ENCODE results near the gene SLC35A3.

SLC35A3 gene

DNA sequence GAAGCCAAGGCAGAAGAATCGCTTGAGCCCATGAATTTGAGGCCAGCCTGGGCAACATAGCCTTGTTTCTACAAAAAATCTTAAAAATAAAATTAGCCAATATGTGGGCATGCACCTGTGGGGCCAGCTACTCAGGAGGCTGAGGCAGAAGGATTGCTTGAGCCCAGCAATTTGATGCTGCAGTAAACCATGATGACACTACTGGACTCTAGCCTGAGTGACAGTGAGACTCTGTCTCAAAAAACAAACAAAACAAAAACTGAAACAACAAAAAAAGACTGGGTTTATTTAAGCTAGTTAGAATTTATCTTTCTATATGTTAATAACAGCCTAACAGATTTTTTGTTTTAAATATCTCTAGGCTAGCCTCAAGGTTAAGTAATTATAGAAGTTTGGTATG lies 57.4 kb downstream of the SLC35A3 start:
- in situ Hi-C loops (cut with MboI; ENCODE audit: low pct_unique_long_range_greater_than_20kb, low sequenced_read_pairs, unreplicated experiment): no loop called here
- DNase-seq (ENCODE audit: low spot score): no peak
- TF ChIP-seq, protein P1, sequence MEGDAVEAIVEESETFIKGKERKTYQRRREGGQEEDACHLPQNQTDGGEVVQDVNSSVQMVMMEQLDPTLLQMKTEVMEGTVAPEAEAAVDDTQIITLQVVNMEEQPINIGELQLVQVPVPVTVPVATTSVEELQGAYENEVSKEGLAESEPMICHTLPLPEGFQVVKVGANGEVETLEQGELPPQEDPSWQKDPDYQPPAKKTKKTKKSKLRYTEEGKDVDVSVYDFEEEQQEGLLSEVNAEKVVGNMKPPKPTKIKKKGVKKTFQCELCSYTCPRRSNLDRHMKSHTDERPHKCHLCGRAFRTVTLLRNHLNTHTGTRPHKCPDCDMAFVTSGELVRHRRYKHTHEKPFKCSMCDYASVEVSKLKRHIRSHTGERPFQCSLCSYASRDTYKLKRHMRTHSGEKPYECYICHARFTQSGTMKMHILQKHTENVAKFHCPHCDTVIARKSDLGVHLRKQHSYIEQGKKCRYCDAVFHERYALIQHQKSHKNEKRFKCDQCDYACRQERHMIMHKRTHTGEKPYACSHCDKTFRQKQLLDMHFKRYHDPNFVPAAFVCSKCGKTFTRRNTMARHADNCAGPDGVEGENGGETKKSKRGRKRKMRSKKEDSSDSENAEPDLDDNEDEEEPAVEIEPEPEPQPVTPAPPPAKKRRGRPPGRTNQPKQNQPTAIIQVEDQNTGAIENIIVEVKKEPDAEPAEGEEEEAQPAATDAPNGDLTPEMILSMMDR (IDR thresholded peaks at IDR 0.05; ENCODE audit: extremely low read depth, insufficient read depth, missing control alignments): no peak

DNA sequence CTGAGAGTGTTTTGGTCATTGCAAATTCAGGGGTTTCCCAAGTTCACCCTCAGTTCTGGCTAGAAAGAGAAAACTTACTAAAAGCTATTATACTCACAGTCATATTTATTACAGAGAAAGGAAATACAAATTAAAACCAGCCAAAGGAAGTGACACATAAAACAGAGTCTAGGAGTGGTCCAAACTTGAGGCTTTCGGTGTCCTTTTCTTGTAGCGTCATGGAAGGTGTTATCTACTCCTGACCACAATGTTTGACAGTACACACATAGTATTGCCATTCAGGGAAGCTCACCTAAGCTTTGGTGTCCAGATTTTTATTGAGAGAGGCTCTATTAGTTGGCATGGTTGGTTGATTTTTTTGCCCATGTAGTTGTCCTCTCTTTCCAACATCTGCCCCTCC lies 59.0 kb downstream of the SLC35A3 start:
- TF ChIP-seq, protein P1 (IDR thresholded peaks at IDR 0.05; ENCODE audit: extremely low read depth, insufficient read depth, missing control alignments): no peak
- in situ Hi-C loops (cut with MboI; ENCODE audit: low pct_unique_long_range_greater_than_20kb, low sequenced_read_pairs, unreplicated experiment): no loop called here
- DNase-seq (ENCODE audit: low spot score): no peak

DNA sequence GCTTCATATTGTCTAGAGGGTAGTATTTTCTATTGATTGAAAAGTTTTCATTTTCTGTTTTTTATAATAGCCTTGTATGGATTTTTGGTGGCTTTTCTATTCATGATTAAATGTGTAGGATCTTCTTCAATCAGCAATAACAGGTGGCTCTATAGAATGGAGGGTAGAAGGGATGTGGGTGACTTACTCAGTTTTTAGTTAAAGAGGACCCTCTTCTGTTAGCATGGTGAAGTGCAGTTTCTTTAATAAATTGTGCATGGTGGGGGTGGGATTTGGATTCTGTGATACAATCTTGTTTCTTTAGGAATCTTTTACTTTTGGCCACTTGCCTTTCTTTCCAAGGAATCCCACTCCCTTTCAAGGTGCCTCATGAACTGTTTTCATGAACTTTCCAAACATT lies 64.7 kb downstream of the SLC35A3 start:
- peak; percentile 42 for DNase-seq (ENCODE audit: low spot score)
- in situ Hi-C loops (cut with MboI; ENCODE audit: low pct_unique_long_range_greater_than_20kb, low sequenced_read_pairs, unreplicated experiment): loop anchor here (10.0 kb wide), 1 partner anchor 220 kb away; no protein-coding TSS in a partner anchor
- TF ChIP-seq, protein P1 (IDR thresholded peaks at IDR 0.05; ENCODE audit: extremely low read depth, insufficient read depth, missing control alignments): peak; percentile 52

DNA sequence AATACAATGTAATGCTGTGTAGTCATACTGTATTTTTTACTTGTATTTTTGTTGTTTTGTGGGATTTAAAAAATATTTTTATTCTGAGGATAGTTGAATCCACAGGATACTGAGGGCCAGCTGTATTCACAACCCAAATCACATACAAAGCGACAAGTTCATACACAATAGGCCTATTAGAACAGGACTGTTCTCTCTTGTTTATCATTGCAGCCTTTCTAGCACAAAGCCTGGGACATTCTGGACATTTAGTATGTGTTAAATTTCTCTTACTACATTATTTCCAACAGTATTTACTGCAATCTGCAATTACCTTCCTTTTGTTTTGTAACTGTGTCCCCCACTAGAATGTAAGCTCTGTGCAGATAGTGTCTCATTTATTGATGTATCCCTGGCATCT lies 65.4 kb downstream of the SLC35A3 start:
- TF ChIP-seq, protein P1 (IDR thresholded peaks at IDR 0.05; ENCODE audit: extremely low read depth, insufficient read depth, missing control alignments): no peak
- in situ Hi-C loops (cut with MboI; ENCODE audit: low pct_unique_long_range_greater_than_20kb, low sequenced_read_pairs, unreplicated experiment): loop anchor here (10.0 kb wide), 1 partner anchor 220 kb away; no protein-coding TSS in a partner anchor
- no peak for DNase-seq (ENCODE audit: low spot score)

DNA sequence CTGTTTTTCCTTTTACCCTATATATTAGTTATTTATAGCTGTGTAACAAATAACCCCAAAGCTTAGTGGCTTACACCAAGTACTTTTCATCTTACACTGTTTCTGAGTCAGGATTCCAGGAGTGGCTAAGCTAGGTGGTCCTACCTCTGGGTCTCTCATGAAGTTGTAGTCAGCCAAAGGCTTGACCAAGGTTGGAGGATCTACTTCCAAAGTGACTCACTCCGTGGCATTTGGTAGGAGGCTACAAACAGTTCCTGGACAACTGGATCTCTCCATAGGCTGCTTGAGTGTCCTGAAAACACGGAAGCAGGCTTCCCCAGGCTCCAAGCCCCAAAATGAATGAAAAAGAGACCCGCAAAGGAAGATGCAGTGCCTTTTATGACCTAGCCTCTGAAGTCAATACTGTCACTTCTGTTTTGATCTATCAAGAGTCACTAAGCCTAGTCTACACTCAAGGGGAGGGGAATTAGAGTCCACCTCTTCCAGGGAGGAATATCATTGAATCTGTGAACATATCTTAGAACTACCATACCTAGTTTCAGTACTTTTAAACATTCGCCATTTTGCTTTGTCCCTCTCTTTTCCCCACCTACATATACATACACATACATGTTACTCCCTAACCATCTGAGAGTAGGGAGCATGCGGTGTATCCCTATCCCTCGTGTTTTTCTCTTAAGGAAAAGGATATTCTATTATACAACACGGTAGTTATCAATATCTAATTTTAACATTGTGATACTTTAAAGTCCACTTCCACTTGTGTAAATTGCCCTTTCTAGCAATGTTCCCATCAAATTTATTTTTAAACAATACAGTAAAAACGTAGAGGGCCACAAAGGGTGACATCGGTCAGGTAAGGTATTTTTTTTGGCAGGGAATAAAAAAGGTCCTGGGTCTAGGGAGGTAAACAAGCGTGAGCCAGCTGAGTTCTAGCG lies 67.2 kb downstream of the SLC35A3 start:
- in situ Hi-C loops (cut with MboI; ENCODE audit: low pct_unique_long_range_greater_than_20kb, low sequenced_read_pairs, unreplicated experiment): loop anchor here (10.0 kb wide), 1 partner anchor 222 kb away; no protein-coding TSS in a partner anchor
- DNase-seq (ENCODE audit: low spot score): no peak
- TF ChIP-seq, protein P1 (IDR thresholded peaks at IDR 0.05; ENCODE audit: extremely low read depth, insufficient read depth, missing control alignments): no peak

DNA sequence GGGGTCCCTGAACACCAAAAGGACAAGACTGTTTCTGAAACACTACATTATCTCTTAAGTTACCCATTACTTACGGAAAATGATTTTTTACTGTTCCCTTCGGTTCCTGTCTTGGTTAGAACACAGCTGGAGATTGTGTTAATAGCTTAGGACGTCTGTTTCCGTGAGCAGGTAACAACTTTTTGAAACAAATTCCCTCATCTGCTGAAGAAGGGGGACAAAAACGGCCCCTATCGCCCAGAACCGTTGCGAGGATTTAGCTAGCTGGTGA lies 67.8 kb downstream of the SLC35A3 start:
- TF ChIP-seq, protein P1 (IDR thresholded peaks at IDR 0.05; ENCODE audit: extremely low read depth, insufficient read depth, missing control alignments): no peak
- in situ Hi-C loops (cut with MboI; ENCODE audit: low pct_unique_long_range_greater_than_20kb, low sequenced_read_pairs, unreplicated experiment): loop anchor here (10.0 kb wide), 1 partner anchor 223 kb away; no protein-coding TSS in a partner anchor
- no peak for DNase-seq (ENCODE audit: low spot score)
